ENCODE data around the gene ZNF185.

The ZNF185 gene

GRCh38 chrX:152917656-152918579 is 20.1 kb downstream of the ZNF185 start:
- no peak overlapping the region for H3K4me3 ChIP-seq (ENCODE audit: extremely low read depth, insufficient read depth, low read length, poor library complexity, severe bottlenecking)

DNA sequence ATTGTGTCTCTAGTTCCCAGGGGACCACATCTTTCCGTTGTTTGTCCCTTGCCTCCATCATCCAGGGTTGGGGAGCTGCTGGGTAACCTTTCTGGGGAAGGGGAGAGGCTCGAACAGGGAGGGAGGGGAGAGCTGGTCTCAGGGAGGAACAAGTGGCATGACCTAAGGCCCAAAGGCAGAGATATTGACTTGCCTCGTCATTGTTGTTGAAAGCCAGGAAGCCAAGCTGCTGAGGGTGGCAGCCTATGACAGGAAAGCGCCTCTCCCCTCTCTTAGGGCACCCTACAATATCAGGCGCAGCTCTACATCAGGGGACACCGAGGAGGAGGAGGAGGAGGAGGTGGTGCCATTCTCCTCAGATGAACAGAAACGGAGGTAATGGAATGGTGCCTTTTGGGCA is 20.8 kb downstream of the ZNF185 start:
- no peaks in the 10 kb centered on the region for H3K9me3 ChIP-seq (ENCODE audit: control insufficient read depth, low read length)
- H3K36me3 ChIP-seq (ENCODE audit: control insufficient read depth, insufficient read depth, low read length) = no peaks in the 10 kb centered on the region
- 90 to 91% methylated on average over 2 to 4 of the region's 7 CpGs for WGBS, 2 experiments (ENCODE audit: insufficient coverage in 2 of 2)
- H3K4me1 ChIP-seq (ENCODE audit: control insufficient read depth, insufficient read depth, low read length, poor library complexity, severe bottlenecking) = peaks cover 8% of the 10 kb centered on the region
- no peak overlapping the region for H3K4me3 ChIP-seq (ENCODE audit: extremely low read depth, insufficient read depth, low read length, poor library complexity, severe bottlenecking)
- H3K27ac ChIP-seq (ENCODE audit: low read depth, low read length, severe bottlenecking) = no peak overlapping the region

More at GRCh38 chrX:152917656-152918579, 20.1 kb downstream of the ZNF185 start:
- Histone ChIP-seq H3K36me3 (ENCODE audit: control insufficient read depth, insufficient read depth, low read length) (no peaks in the 10 kb centered on the region), H3K27ac (ENCODE audit: low read depth, low read length, severe bottlenecking) (no peak overlapping the region), H3K4me1 (ENCODE audit: control insufficient read depth, insufficient read depth, low read length, poor library complexity, severe bottlenecking) (peaks cover 8% of the 10 kb centered on the region), H3K9me3 (ENCODE audit: control insufficient read depth, low read length) (no peaks in the 10 kb centered on the region)
- WGBS, 2 experiments (ENCODE audit: insufficient coverage in 2 of 2) = 92 to 95% methylated on average over 10 to 14 of the region's 21 CpGs

GRCh38 chrX:152923599-152923998 is 25.7 kb downstream of the ZNF185 start:
- Histone ChIP-seq H3K27ac (ENCODE audit: low read depth, low read length, severe bottlenecking) (no peak overlapping the region), H3K9me3 (ENCODE audit: control insufficient read depth, low read length) (no peaks in the 10 kb centered on the region), H3K36me3 (ENCODE audit: control insufficient read depth, insufficient read depth, low read length) (no peaks in the 10 kb centered on the region), H3K4me3 (ENCODE audit: extremely low read depth, insufficient read depth, low read length, poor library complexity, severe bottlenecking) (no peak overlapping the region), H3K4me1 (ENCODE audit: control insufficient read depth, insufficient read depth, low read length, poor library complexity, severe bottlenecking) (no peaks in the 10 kb centered on the region)
- WGBS, 2 experiments (ENCODE audit: insufficient coverage in 2 of 2) = 95 to 98% methylated on average over 9 to 10 of the region's 10 CpGs

DNA sequence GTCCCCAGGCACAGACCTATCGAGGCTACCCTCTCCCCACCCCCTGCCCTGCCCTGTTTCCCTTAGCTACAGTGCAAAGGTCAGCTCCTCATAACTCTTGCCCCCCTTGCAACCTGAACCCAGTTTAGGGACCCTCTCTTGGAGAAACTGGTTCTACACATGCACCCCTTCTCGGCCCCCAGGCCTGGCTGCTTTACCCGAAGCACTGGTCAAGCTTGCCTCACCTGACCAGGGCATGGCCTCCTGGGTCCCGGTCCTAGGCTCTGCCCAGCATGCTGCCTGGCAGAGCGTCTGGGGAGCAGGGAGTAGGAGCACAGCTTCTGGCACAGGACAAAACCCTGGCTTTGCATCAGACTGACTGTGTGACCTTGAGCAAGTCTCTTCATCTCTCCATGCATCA is 28.0 kb downstream of the ZNF185 start:
- no peak overlapping the region for H3K27ac ChIP-seq (ENCODE audit: low read depth, low read length, severe bottlenecking)
- no peak overlapping the region for H3K4me3 ChIP-seq (ENCODE audit: extremely low read depth, insufficient read depth, low read length, poor library complexity, severe bottlenecking)
- no peaks in the 10 kb centered on the region for H3K9me3 ChIP-seq (ENCODE audit: control insufficient read depth, low read length)
- WGBS, 2 experiments (ENCODE audit: insufficient coverage in 2 of 2) = 82% methylated on average over 3 of the region's 5 CpGs; no CpG with 5 or more reads in 1 of the 2 experiments
- H3K4me1 ChIP-seq (ENCODE audit: control insufficient read depth, insufficient read depth, low read length, poor library complexity, severe bottlenecking) = no peaks in the 10 kb centered on the region
- no peaks in the 10 kb centered on the region for H3K36me3 ChIP-seq (ENCODE audit: control insufficient read depth, insufficient read depth, low read length)

DNA sequence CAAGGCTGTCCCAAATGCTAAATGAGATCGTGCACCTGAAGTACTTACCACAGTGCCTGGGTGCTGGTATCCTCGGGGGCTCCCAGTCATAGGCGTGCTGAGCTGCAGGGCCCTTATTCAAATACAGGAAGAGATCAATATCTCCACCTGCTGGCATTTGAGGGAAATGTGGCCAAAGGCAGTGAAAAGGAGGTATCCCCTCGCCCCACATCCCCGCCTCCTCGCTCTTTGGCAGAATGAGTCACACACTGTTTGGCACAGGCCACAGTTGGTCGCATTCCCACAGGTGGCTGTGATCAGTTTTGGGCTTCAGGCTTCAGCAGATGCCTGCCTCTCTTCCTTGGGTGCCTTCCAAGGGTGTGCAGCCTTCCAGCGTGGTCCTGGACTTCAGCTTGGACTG is 28.4 kb downstream of the ZNF185 start:
- H3K9me3 ChIP-seq (ENCODE audit: control insufficient read depth, low read length) = no peaks in the 10 kb centered on the region
- 22 to 27% methylated on average over 3 of the region's 8 CpGs for WGBS, 2 experiments (ENCODE audit: insufficient coverage in 2 of 2)
- no peak overlapping the region for H3K27ac ChIP-seq (ENCODE audit: low read depth, low read length, severe bottlenecking)
- no peaks in the 10 kb centered on the region for H3K36me3 ChIP-seq (ENCODE audit: control insufficient read depth, insufficient read depth, low read length)
- H3K4me1 ChIP-seq (ENCODE audit: control insufficient read depth, insufficient read depth, low read length, poor library complexity, severe bottlenecking) = no peaks in the 10 kb centered on the region
- no peak overlapping the region for H3K4me3 ChIP-seq (ENCODE audit: extremely low read depth, insufficient read depth, low read length, poor library complexity, severe bottlenecking)

GRCh38 chrX:152926923-152927322 is 29.1 kb downstream of the ZNF185 start:
- no peaks in the 10 kb centered on the region for H3K9me3 ChIP-seq (ENCODE audit: control insufficient read depth, low read length)
- H3K4me3 ChIP-seq (ENCODE audit: extremely low read depth, insufficient read depth, low read length, poor library complexity, severe bottlenecking) = no peak overlapping the region
- no peaks in the 10 kb centered on the region for H3K36me3 ChIP-seq (ENCODE audit: control insufficient read depth, insufficient read depth, low read length)
- no peaks in the 10 kb centered on the region for H3K4me1 ChIP-seq (ENCODE audit: control insufficient read depth, insufficient read depth, low read length, poor library complexity, severe bottlenecking)
- H3K27ac ChIP-seq (ENCODE audit: low read depth, low read length, severe bottlenecking) = no peak overlapping the region
- 93 to 94% methylated on average over 5 to 6 of the region's 11 CpGs for WGBS, 2 experiments (ENCODE audit: insufficient coverage in 2 of 2)

- 78 to 97% methylated on average over 4 to 5 of the region's 18 CpGs for WGBS, 2 experiments (ENCODE audit: insufficient coverage in 2 of 2)
- Histone ChIP-seq H3K4me1 (ENCODE audit: control insufficient read depth, insufficient read depth, low read length, poor library complexity, severe bottlenecking) (no peaks in the 10 kb centered on the region), H3K9me3 (ENCODE audit: control insufficient read depth, low read length) (no peaks in the 10 kb centered on the region), H3K27ac (ENCODE audit: low read depth, low read length, severe bottlenecking) (no peak overlapping the region), H3K36me3 (ENCODE audit: control insufficient read depth, insufficient read depth, low read length) (peaks cover 3% of the 10 kb centered on the region), H3K4me3 (ENCODE audit: extremely low read depth, insufficient read depth, low read length, poor library complexity, severe bottlenecking) (no peak overlapping the region)
Observed at GRCh38 chrX:152927858-152928760, 30.2 kb downstream of the ZNF185 start.

GRCh38 chrX:152928761-152929400 is 31.0 kb downstream of the ZNF185 start:
- no peaks in the 10 kb centered on the region for H3K4me1 ChIP-seq (ENCODE audit: control insufficient read depth, insufficient read depth, low read length, poor library complexity, severe bottlenecking)
- no peak overlapping the region for H3K27ac ChIP-seq (ENCODE audit: low read depth, low read length, severe bottlenecking)
- 94 to 100% methylated on average over 2 to 3 of the region's 10 CpGs for WGBS, 2 experiments (ENCODE audit: insufficient coverage in 2 of 2)
- H3K9me3 ChIP-seq (ENCODE audit: control insufficient read depth, low read length) = no peaks in the 10 kb centered on the region
- H3K36me3 ChIP-seq (ENCODE audit: control insufficient read depth, insufficient read depth, low read length) = peaks cover 3% of the 10 kb centered on the region
- H3K4me3 ChIP-seq (ENCODE audit: extremely low read depth, insufficient read depth, low read length, poor library complexity, severe bottlenecking) = no peak overlapping the region

- 91 to 94% methylated on average over 2 of the region's 4 CpGs for WGBS, 2 experiments (ENCODE audit: insufficient coverage in 2 of 2)
- Histone ChIP-seq H3K36me3 (ENCODE audit: control insufficient read depth, insufficient read depth, low read length) (peaks cover 3% of the 10 kb centered on the region), H3K4me1 (ENCODE audit: control insufficient read depth, insufficient read depth, low read length, poor library complexity, severe bottlenecking) (no peaks in the 10 kb centered on the region), H3K9me3 (ENCODE audit: control insufficient read depth, low read length) (no peaks in the 10 kb centered on the region), H3K4me3 (ENCODE audit: extremely low read depth, insufficient read depth, low read length, poor library complexity, severe bottlenecking) (no peak overlapping the region), H3K27ac (ENCODE audit: low read depth, low read length, severe bottlenecking) (no peak overlapping the region)
Observed at GRCh38 chrX:152929898-152930297, 32.0 kb downstream of the ZNF185 start.

DNA sequence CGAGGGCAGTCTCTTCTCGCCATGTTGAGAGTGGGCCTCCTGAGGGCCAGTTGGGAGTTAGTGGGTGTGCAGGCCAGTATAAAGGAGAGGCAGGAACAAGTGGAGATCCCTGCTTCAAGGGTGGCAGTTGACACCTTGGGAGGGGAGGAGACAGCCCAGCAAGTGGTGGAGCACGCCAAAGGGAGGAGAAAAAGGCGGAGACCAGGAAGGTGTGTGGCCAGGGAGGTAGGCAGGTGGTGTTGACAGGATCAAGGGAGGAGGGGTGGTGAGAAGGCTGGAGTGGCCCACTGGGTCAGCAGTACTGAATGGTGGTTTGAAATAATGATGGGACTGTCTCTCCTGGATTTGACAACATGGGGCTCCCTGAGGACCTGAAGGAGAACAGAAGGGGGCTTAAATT is 32.6 kb downstream of the ZNF185 start:
- H3K27ac ChIP-seq (ENCODE audit: low read depth, low read length, severe bottlenecking) = no peak overlapping the region
- H3K4me1 ChIP-seq (ENCODE audit: control insufficient read depth, insufficient read depth, low read length, poor library complexity, severe bottlenecking) = no peaks in the 10 kb centered on the region
- peaks cover 3% of the 10 kb centered on the region for H3K36me3 ChIP-seq (ENCODE audit: control insufficient read depth, insufficient read depth, low read length)
- no peak overlapping the region for H3K4me3 ChIP-seq (ENCODE audit: extremely low read depth, insufficient read depth, low read length, poor library complexity, severe bottlenecking)
- no peaks in the 10 kb centered on the region for H3K9me3 ChIP-seq (ENCODE audit: control insufficient read depth, low read length)
- 83 to 93% methylated on average over 1 to 2 of the region's 4 CpGs for WGBS, 2 experiments (ENCODE audit: insufficient coverage in 2 of 2)

Measured in mesodermal cell (in vitro differentiated cells).